HG02852 (cell line): ENCODE data around the gene TSC22D3.
A peak's percentile ranks its signal among the peaks of the same experiment; 100 is the strongest.

Source experiments
- ATAC-seq: cut with Tn5 transposase; IDR thresholded peaks from one replicate; pipeline ENCODE4 v1.9.1; 2021; ENCODE audit warnings: mild to moderate bottlenecking, moderate library complexity; ENCODE audit not compliant: unreplicated experiment

TSC22D3 gene

GRCh38 chrX:107760304-107761077 lies 15.1 kb downstream of the TSC22D3 start:
- no peak for ATAC-seq

GRCh38 chrX:107758231-107758766 lies 17.3 kb downstream of the TSC22D3 start:
- no peak for ATAC-seq

DNA sequence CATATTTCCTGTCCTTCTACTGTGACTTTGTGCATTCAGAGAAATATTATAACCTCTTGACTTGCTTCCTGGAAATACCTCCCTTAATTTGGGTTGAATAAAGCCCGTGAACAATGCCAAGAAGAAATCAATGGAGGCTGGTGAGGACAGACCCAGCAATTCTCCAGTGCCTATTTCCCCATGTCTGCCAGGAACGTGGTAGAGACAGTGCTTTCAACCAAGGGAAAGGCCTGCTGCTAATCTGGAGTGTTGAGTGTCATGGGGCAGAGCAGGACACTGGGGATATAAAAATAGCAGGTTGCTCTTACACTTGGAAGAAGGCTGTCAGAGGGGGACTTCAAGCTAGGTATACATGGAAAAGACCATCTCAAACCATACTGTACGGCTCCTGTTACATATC lies 19.9 kb downstream of the TSC22D3 start:
- no peak for ATAC-seq

DNA sequence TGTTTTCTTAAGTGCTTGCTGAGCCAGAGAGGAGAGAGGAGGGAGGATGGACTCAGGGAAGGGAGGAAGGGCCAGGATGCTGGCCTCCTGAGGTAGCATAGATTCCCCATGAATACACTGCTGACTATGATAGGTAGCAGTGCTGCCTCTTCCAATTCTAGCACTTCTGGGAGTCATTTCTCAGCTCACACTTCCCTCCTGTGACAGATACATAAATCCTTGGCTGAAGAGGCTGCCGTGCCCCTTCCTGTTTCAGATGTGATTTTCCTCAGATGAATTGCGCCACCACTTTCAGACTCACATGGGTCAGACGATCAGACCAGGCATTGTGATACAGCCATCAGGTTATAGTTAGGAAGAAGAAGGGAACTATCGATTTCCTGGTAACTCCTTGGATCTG lies 22.4 kb downstream of the TSC22D3 start:
- ATAC-seq = no peak

- ATAC-seq = no peak
These were observed 22.9 kb downstream of the TSC22D3 start for GRCh38 chrX:107752714-107753113.

DNA sequence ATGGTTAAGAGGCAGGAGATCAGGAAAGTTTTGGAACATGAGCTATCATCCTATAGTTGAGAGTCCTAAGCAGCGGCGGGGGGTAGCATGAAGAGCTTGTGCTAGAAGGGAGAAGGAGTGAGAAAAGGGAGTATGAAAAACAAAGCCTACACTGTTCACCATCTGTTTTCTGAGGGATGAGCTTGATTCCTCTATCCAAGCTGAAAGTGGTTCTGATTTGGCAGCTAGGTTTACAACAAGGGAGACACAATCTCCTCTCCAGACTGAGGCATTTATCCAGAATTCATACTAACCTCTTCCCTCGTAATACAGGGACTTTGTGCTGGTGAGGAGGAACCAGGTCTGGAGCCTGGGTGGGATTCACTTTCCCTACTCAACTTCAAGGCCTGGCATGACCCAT lies 23.5 kb downstream of the TSC22D3 start:
- ATAC-seq = no peak

- no peak for ATAC-seq
These were observed 24.6 kb downstream of the TSC22D3 start for GRCh38 chrX:107750861-107751445.

DNA sequence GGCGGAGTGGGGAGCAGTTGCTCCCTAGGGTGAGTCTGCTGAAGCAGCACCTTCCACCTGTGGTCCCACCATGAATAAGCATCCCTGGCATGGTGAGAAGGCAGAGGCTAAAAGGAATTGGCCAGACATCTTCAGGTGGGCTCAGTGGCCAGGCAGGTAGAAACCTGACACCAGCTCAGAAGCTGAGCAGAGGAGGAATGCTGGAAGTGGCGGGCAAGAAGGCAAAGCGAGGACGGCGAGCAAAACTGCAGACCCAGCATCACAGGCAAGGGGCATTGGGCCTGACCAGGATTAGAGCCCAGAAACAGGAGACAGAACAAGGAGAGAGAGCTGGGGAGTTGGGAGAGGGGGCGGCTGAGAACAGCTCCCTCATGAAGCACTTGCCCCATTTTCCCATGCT lies 25.3 kb downstream of the TSC22D3 start:
- no peak for ATAC-seq

GRCh38 chrX:107748506-107748905 lies 27.1 kb downstream of the TSC22D3 start:
- ATAC-seq = no peak

GRCh38 chrX:107747596-107748161 lies 27.9 kb downstream of the TSC22D3 start:
- ATAC-seq = no peak

GRCh38 chrX:107744868-107745267 lies 30.7 kb downstream of the TSC22D3 start:
- ATAC-seq = no peak

GRCh38 chrX:107743995-107744394 lies 31.6 kb downstream of the TSC22D3 start:
- ATAC-seq = no peak

- no peak for ATAC-seq
These were observed 32.8 kb downstream of the TSC22D3 start for GRCh38 chrX:107742700-107743191.

DNA sequence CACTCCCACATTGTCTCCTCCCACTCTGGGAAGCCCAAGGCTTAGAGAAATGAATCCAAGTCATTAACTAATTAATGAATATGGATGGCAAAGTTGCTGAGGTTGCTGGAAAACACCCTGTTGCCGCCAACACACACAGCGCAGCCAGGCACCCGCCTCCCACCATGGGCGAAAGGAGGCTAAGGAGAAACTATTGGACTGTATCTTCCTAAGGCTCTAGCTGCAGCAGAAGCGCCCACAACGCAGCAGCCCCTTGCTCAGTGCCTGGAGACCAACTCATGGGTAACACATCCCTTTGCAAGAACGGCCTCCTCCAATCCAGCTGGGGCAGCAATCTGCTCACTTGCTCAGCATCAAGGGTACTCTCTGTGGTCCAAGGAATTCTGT lies 34.2 kb downstream of the TSC22D3 start:
- peak; percentile 5 for ATAC-seq

GRCh38 chrX:107739541-107739940 lies 36.0 kb downstream of the TSC22D3 start:
- no peak for ATAC-seq

GRCh38 chrX:107738768-107739167 lies 36.8 kb downstream of the TSC22D3 start:
- ATAC-seq = no peak

DNA sequence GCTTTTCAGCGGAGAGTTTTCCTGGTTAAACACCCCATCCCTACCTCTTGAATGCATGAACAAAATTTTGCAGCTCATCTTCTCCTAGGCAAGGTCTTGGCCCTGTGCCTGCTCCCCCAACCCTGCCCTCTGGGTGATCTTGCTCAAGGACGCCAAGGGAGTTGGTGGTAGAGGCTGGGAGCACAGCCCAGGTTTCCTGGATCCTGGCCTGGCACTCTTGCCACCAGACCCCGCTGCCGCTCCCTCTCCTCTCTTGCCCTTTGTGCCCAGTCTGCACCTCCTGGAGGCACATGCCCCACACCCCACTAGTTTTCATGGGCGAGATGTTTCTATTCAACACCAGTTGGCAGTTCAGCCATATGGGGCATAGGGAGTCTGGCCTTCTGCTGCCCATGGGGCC lies 37.3 kb downstream of the TSC22D3 start:
- no peak for ATAC-seq

GRCh38 chrX:107736781-107737531 lies 38.6 kb downstream of the TSC22D3 start:
- no peak for ATAC-seq

DNA sequence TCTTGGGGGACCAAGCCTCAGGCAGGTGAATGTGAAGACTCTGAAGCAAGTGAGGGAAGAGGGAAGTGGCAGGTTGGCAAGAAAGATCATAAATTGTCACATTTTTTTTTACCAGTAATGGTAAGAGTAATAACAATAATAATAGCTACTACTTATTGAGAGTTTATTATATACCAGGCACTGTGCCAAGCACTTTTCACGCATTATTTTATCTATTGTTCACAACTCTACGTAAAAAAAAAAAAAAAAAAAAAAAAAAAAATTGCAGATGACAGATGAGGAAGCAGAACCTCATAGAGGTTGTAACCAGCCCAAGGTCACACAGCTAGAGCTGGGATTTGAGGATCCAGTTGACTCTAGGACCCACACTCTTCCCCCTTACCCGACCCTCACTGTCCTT lies 40.9 kb downstream of the TSC22D3 start:
- no peak for ATAC-seq

- ATAC-seq = no peak
These were observed 41.9 kb downstream of the TSC22D3 start for GRCh38 chrX:107733686-107734085.

DNA sequence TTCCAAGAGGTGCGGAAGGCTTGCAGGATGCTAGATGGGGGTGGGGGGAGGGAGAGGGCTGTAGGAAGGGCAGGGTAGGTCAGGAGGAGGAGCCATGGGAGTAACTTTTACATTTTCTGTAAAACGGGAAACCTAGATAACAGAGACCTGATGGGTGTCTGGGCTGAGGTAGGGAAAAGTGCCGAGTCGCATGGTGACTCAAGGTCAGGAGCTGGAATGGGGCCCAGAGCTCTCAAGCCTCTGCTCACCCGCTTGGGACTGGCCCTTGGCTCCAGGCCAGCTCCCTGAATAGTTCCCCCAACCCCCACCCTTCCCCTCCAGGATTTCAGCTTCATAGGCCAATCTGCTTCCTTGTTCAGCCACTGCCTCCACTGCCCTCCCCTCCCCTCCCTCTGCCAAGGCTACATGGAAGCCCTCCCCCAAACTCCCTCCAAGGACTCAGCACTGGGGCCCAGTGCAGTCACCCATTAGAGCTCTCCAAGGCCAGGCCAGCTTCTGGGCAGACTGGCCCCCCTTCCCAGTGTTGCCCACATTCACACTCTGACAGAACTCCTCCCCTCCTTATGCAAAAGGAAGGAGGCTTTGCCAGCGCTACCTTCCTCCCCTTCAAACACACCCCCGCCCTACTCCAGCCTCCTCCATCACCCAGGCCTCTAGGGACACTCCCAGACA lies 43.6 kb downstream of the TSC22D3 start:
- no peak for ATAC-seq
